Heart right ventricle (tissue), 16 donors: ENCODE data around the gene NFE2L1. TPM values are rescaled to one million over a fixed set of nuclear protein-coding genes. Genes with fewer than 3 reads are reported as not detected.

Source experiments
- ATAC-seq, 8 donors: fragments of 200-7000 bp; cut with Tn5 transposase; one replicate each; pipeline ENCODE4 v1.9.1; 2020; ENCODE audit warnings: mild to moderate bottlenecking in 8 of 8, moderate library complexity in 8 of 8, moderate number of reproducible peaks in 1 of 8
- DNase-seq, 2 donors: peaks; one replicate each; pipeline ENCODE4 v3.0.0-alpha.2; 2020
- H3K27ac ChIP-seq, 10 donors: fragments of 200-600 bp; sonication (generic) in 2 of 10; one replicate each; pipeline versions ENCODE4 v1.5.0 to v1.8.0; 2020 to 2022; ENCODE audit warnings: mild to moderate bottlenecking in 3 of 10
- H3K27me3 ChIP-seq, 7 donors: fragments of 200-600 bp; one replicate each; pipeline ENCODE4 v1.8.0; 2021 to 2022; ENCODE audit warnings: mild to moderate bottlenecking in 2 of 7
- H3K36me3 ChIP-seq, 9 donors: fragments of 200-600 bp; sonication (generic) in 1 of 9; one replicate each; pipeline versions ENCODE4 v1.5.0 to v1.8.0; 2020 to 2022; ENCODE audit warnings: mild to moderate bottlenecking in 2 of 9
- H3K4me1 ChIP-seq, 9 donors: fragments of 200-600 bp; sonication (generic) in 1 of 9; one replicate each; pipeline versions ENCODE4 v1.5.0 to v1.8.0; 2020 to 2022; ENCODE audit warnings: mild to moderate bottlenecking in 4 of 9
- H3K4me3 ChIP-seq, 10 donors: fragments of 200-600 bp; sonication (generic) in 2 of 10; one replicate each; pipeline versions ENCODE4 v1.5.0 to v1.8.0; 2020 to 2022; ENCODE audit warnings: mild to moderate bottlenecking in 7 of 10, moderate library complexity in 2 of 10
- H3K9me3 ChIP-seq, 11 donors: fragments of 200-600 bp in 10 of 11; sonication (generic) in 2 of 11; one replicate each; pipeline versions ENCODE4 v1.5.0 to v1.8.0; 2013 to 2022; ENCODE audit warnings: mild to moderate bottlenecking in 2 of 11, control low read depth in 1 of 11, moderate library complexity in 1 of 11
- CTCF ChIP-seq, 9 donors: fragments of 200-600 bp; sonication (generic) in 2 of 9; IDR thresholded peaks; one replicate each; pipeline versions ENCODE4 v1.5.0 to v1.8.0; 2021 to 2022; ENCODE audit warnings: antibody characterized with exemption in 9 of 9, mild to moderate bottlenecking in 5 of 9, moderate library complexity in 1 of 9
- WGBS, 2 donors: extraction: QIAGEN DNeasy Blood & Tissue Kit; methylation state at CpG; one replicate each; pipeline ENCODE4 v1.1.7; 2013; ENCODE audit warnings: inconsistent platforms in 1 of 2; 5-methylcytosine and 5-hydroxymethylcytosine counted together
- intact Hi-C, 10 donors: fragments of 100-400 bp; cut with DNase I; formaldehyde crosslinking; loops; one replicate each; pipeline versions ENCODE4 v1.11.1 to v1.14.2; 2022
- polyA plus RNA-seq, 2 donors: library from polyadenylated mRNA; stranded (reverse); fragments of 200-250 nt; gene quantifications; one replicate each; pipeline ENCODE4 v1.2.3, GENCODE V29; 2013
- total RNA-seq, 10 donors: library from RNA; stranded (reverse); fragmentation: NEBNext Ultra II Directional in 3 of 10; extraction: Animal tissue kit (Norgen Biotek cat#: 25700) in 3 of 10; gene quantifications; one replicate each; pipeline versions ENCODE4 v1.2.1 to v1.2.4, GENCODE V29; 2021 to 2023
- donor health status: Arrhythmogenic right ventricular cardiomyopathy.
- donor health status: ischemic (EF 13 %, LVEDD 7.1; RV severe dilation, severe dysfunction).
- donor health status: healthy with polysubstance abuse.
- donor health status: DM: no; HTN: yes; CAD: no.
- donor health status: DM: no; HTN: no; CAD: no.
- donor health status: ischemic (EF 25% LVEDD 6.9; RV normal size, moderate dysfunction).
- donor health status: ischemic (EF 25% LVEDD 5.7; RV mildly dilated, moderate dysfunction).
- donor health status: healthy.
- donor health status: DM: yes; HTN: yes; CAD: no.
- donor health status: Ischemic cardiomyopathy.
- donor health status: ischemic (EF 35%, LVEDD 5.7; RV mildly dilated, moderate dysfunction).
- donor health status: nonischemic (EF 11% LVEDD 7.7; RV severe dilation, severe dysfunction).
- donor health status: DM: yes; HTN: yes; CAD: no.
- donor health status: PGD.
- donor health status: ischemic (EF 29% LVEDD 5.4; RV normal size, mild dysfunction).
- donor health status: nonischemic (EF 23%, LVEDD 6.1; RV moderate dilation, normal function).

The NFE2L1 gene
- total and polyA plus RNA-seq, 12 donors, result 108 to 1,033 (median 669) TPM

GRCh38 chr17:48054238-48055185, 6.4 kb downstream of the NFE2L1 start:
- peak overlapping the region; percentile 92 to 99 (median 98) for H3K27ac ChIP-seq
- H3K9me3 ChIP-seq, result no peaks in the 10 kb centered on the region
- H3K27me3 ChIP-seq, result no peaks in the 10 kb centered on the region
- DNase-seq (peak; percentile 73 to 74), ATAC-seq (peak; percentile 37 to 73 (median 57))
- TF ChIP-seq CTCF (IDR thresholded peaks at IDR 0.05), result no peak
- H3K36me3 ChIP-seq, result peaks cover 0 to 87% (median 49%) of the 10 kb centered on the region in 9 donors
- intact Hi-C loops, result no loop called here
- 21 to 22% methylated on average over 33 to 34 of the region's 34 CpGs for WGBS, 2 donors
- H3K4me3 ChIP-seq, result peak overlapping the region in 9 of 10 donors; percentile 31 to 89 (median 66)
- H3K4me1 ChIP-seq, result peaks cover 47 to 98% (median 79%) of the 10 kb centered on the region in 9 donors

GRCh38 chr17:48055531-48056245, 7.5 kb downstream of the NFE2L1 start:
- peak overlapping the region in 1 of 10 donors; percentile 66 for H3K4me3 ChIP-seq
- DNase-seq, result no peak

GRCh38 chr17:48056246-48056745, 8.1 kb downstream of the NFE2L1 start:
- peaks cover 7 to 97% (median 55%) of the 10 kb centered on the region in 9 donors for H3K36me3 ChIP-seq
- peak overlapping the region in 4 of 10 donors; percentile 1 to 99 (median 9) for H3K27ac ChIP-seq
- intact Hi-C loops, result no loop called here
- no peak overlapping the region for H3K4me3 ChIP-seq
- peaks cover 39 to 96% (median 72%) of the 10 kb centered on the region in 9 donors for H3K4me1 ChIP-seq
- no peak for DNase-seq
- 92% methylated on average over 10 of the region's 10 CpGs for WGBS, 2 donors
- no peak for ATAC-seq
- H3K27me3 ChIP-seq, result no peaks in the 10 kb centered on the region
- TF ChIP-seq CTCF (IDR thresholded peaks at IDR 0.05), result no peak
- H3K9me3 ChIP-seq, result no peaks in the 10 kb centered on the region

More at GRCh38 chr17:48055531-48056245, 7.5 kb downstream of the NFE2L1 start:
- Histone ChIP-seq H3K4me1 (peaks cover 45 to 98% (median 78%) of the 10 kb centered on the region in 9 donors), H3K36me3 (peaks cover 6 to 97% (median 59%) of the 10 kb centered on the region in 9 donors), H3K9me3 (no peaks in the 10 kb centered on the region), H3K27ac (peak overlapping the region in 6 of 10 donors; percentile 8 to 99 (median 84)), H3K27me3 (no peaks in the 10 kb centered on the region)
- ATAC-seq, result no peak
- TF ChIP-seq CTCF (IDR thresholded peaks at IDR 0.05), result no peak
- intact Hi-C loops, result no loop called here
- 70 to 72% methylated on average over 5 of the region's 5 CpGs for WGBS, 2 donors

GRCh38 chr17:48056879-48057278, 8.7 kb downstream of the NFE2L1 start:
- intact Hi-C loops, result no loop called here
- H3K27ac ChIP-seq, result peak overlapping the region in 5 of 10 donors; percentile 1 to 56 (median 47)
- TF ChIP-seq CTCF (IDR thresholded peaks at IDR 0.05), result no peak
- WGBS, 2 donors, result 48 to 56% methylated on average over 2 of the region's 2 CpGs
- DNase-seq, result no peak
- H3K9me3 ChIP-seq, result no peaks in the 10 kb centered on the region
- H3K36me3 ChIP-seq, result peaks cover 7 to 97% (median 58%) of the 10 kb centered on the region in 9 donors
- H3K4me3 ChIP-seq, result no peak overlapping the region
- peaks cover 35 to 90% (median 66%) of the 10 kb centered on the region in 9 donors for H3K4me1 ChIP-seq
- ATAC-seq, result no peak
- H3K27me3 ChIP-seq, result no peaks in the 10 kb centered on the region
